Breast epithelium (tissue), 4 donors: ENCODE data around the gene PPP2CA. TPM values are rescaled to one million over a fixed set of nuclear protein-coding genes. Genes with fewer than 3 reads are reported as not detected.
"Not testable (repeated sequence)": the region's sequence is repeated elsewhere in the genome, so short reads cannot be mapped to it uniquely, and the experiment has no call there.

Source experiments
- DNase-seq, 2 donors: peaks; one replicate each; pipeline ENCODE4 v3.0.0-alpha.2; 2019; ENCODE audit warnings: low spot score in 2 of 2
- H3K27ac ChIP-seq, 2 donors: fragments of 200-600 bp; sonication (generic) in 1 of 2; one replicate each; pipeline ENCODE4 v1.5.1; 2016 to 2019; ENCODE audit warnings: mild to moderate bottlenecking in 1 of 2
- H3K27me3 ChIP-seq, 2 donors: fragments of 200-600 bp; sonication (generic) in 1 of 2; one replicate each; pipeline versions ENCODE4 v1.5.1 to v1.6.0; 2017 to 2019; ENCODE audit warnings: control low read depth in 1 of 2, mild to moderate bottlenecking in 1 of 2
- H3K36me3 ChIP-seq: fragments of 200-600 bp; one replicate; pipeline ENCODE4 v1.5.1; 2019
- H3K4me1 ChIP-seq, 2 donors: fragments of 200-600 bp; sonication (generic); one replicate each; pipeline ENCODE4 v1.5.1; 2016 to 2019; ENCODE audit warnings: control low read depth in 1 of 2
- H3K4me3 ChIP-seq, 3 donors: fragments of 200-600 bp; sonication (generic); 1 replicate in 2 of 3; 2 replicates in 1 of 3; pipeline ENCODE4 v1.5.1; 2016 to 2019; ENCODE audit warnings: mild to moderate bottlenecking in 3 of 3, moderate library complexity in 2 of 3
- H3K9me3 ChIP-seq, 2 donors: fragments of 200-600 bp; sonication (generic) in 1 of 2; one replicate each; pipeline ENCODE4 v1.5.1; 2016 to 2019; ENCODE audit warnings: control low read depth in 1 of 2
- CTCF ChIP-seq, 3 donors: fragments of 450-650 bp; IDR thresholded peaks; one replicate each; pipeline ENCODE4 v1.5.1; 2016 to 2017; ENCODE audit warnings: antibody characterized with exemption in 3 of 3, mild to moderate bottlenecking in 3 of 3, moderate library complexity in 3 of 3
- POLR2A ChIP-seq: fragments of 450-650 bp; IDR thresholded peaks from one replicate; pipeline ENCODE4 v1.6.1; 2016; ENCODE audit warnings: antibody characterized with exemption, mild to moderate bottlenecking, moderate library complexity
- POLR2AphosphoS5 ChIP-seq, 3 donors: sonication (generic); formaldehyde crosslinking; IDR thresholded peaks; one replicate each; pipeline ENCODE4 v1.6.1; 2017; ENCODE audit warnings: antibody characterized with exemption in 3 of 3
- intact Hi-C: fragments of 100-400 bp; cut with DNase I; formaldehyde crosslinking; loops from one replicate; pipeline ENCODE4 v1.15.1; 2023; ENCODE audit warnings: low total_unique reads
- total RNA-seq, 3 donors: library from RNA; depleted of rRNA; stranded (reverse); fragments of >200 nt; gene quantifications; one replicate each; pipeline ENCODE4 v1.1.0, GENCODE V29; 2016

The PPP2CA gene
- total RNA-seq, 3 donors from 2014 or later = 101 to 152 (median 121) TPM

- no peak overlapping the region for H3K27ac ChIP-seq
- no peaks in the 10 kb centered on the region for H3K27me3 ChIP-seq
- H3K4me1 ChIP-seq = no peaks in the 10 kb centered on the region
- no peak for DNase-seq
- no peaks in the 10 kb centered on the region for H3K36me3 ChIP-seq
- TF ChIP-seq POLR2AphosphoS5 (IDR thresholded peaks at IDR 0.05) = no peak
- no peak for TF ChIP-seq POLR2A
- no peak for TF ChIP-seq CTCF (IDR thresholded peaks at IDR 0.05)
- no peaks in the 10 kb centered on the region for H3K9me3 ChIP-seq
- H3K4me3 ChIP-seq = no peak overlapping the region
- intact Hi-C loops = no loop called here
Measured at GRCh38 chr5:134215757-134216156, 10.1 kb downstream of the PPP2CA start.

GRCh38 chr5:134211263-134212031 is 14.4 kb downstream of the PPP2CA start:
- not testable (repeated sequence) for H3K4me3 ChIP-seq, H3K4me1 ChIP-seq

GRCh38 chr5:134209477-134210245 is 16.2 kb downstream of the PPP2CA start:
- no peak for DNase-seq
- no peaks in the 10 kb centered on the region for H3K9me3 ChIP-seq
- TF ChIP-seq POLR2AphosphoS5 (IDR thresholded peaks at IDR 0.05) (no peak), CTCF (IDR thresholded peaks at IDR 0.05) (no peak), POLR2A (no peak)
- H3K27ac ChIP-seq = no peak overlapping the region
- H3K4me1 ChIP-seq = peaks cover 0 to 7% of the 10 kb centered on the region in 2 donors
- intact Hi-C loops = no loop called here
- H3K27me3 ChIP-seq = no peaks in the 10 kb centered on the region
- no peaks in the 10 kb centered on the region for H3K36me3 ChIP-seq
- no peak overlapping the region for H3K4me3 ChIP-seq

More at GRCh38 chr5:134211263-134212031, 14.4 kb downstream of the PPP2CA start:
- intact Hi-C loops, H3K27me3 ChIP-seq, H3K9me3 ChIP-seq, H3K27ac ChIP-seq, H3K36me3 ChIP-seq, DNase-seq: not testable (repeated sequence)

- Histone ChIP-seq H3K4me1 (peaks cover 0 to 7% of the 10 kb centered on the region in 2 donors), H3K36me3 (no peaks in the 10 kb centered on the region), H3K4me3 (no peak overlapping the region), H3K27me3 (no peaks in the 10 kb centered on the region), H3K27ac (no peak overlapping the region), H3K9me3 (no peaks in the 10 kb centered on the region)
- TF ChIP-seq POLR2AphosphoS5 (IDR thresholded peaks at IDR 0.05) (no peak), CTCF (IDR thresholded peaks at IDR 0.05) (no peak), POLR2A (no peak)
- intact Hi-C loops = no loop called here
- DNase-seq = no peak
Measured at GRCh38 chr5:134207696-134208095, 18.2 kb downstream of the PPP2CA start.

- no peaks in the 10 kb centered on the region for H3K27me3 ChIP-seq
- intact Hi-C loops = no loop called here
- peaks cover 0 to 7% of the 10 kb centered on the region in 2 donors for H3K4me1 ChIP-seq
- TF ChIP-seq POLR2AphosphoS5 (IDR thresholded peaks at IDR 0.05) (no peak), CTCF (IDR thresholded peaks at IDR 0.05) (no peak), POLR2A (no peak)
- DNase-seq = no peak
- no peaks in the 10 kb centered on the region for H3K9me3 ChIP-seq
- no peak overlapping the region for H3K4me3 ChIP-seq
- no peaks in the 10 kb centered on the region for H3K36me3 ChIP-seq
- no peak overlapping the region for H3K27ac ChIP-seq
Measured at GRCh38 chr5:134206627-134207160, 19.2 kb downstream of the PPP2CA start.
